GM19043 (cell line): ENCODE data around the gene TXNDC11.
A peak's percentile ranks its signal among the peaks of the same experiment; 100 is the strongest.

Source experiments
- ATAC-seq: cut with Tn5 transposase; IDR thresholded peaks from one replicate; pipeline ENCODE4 v1.9.1; 2021; ENCODE audit warnings: low read depth; ENCODE audit not compliant: unreplicated experiment

Gene TXNDC11

DNA sequence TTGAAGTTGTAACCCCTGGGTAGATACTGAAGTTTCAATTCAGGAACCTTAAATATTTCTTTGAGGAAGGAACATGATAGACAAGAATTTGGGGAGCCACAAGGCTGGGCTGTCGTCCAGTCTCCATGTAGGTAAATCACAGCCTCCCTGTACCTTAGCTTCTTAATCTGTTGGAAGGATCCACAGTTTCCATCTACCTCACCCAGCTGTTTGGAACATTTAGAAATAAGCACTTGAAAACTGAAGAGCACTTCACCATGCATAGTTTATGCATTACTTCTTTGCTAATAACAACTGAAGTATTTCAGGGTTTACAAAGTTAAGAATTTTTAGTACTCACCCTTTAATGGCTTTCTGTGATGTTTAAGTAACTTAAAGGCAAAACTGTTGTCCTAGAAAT, 17.2 kb downstream of the TXNDC11 start:
- ATAC-seq: no peak

DNA sequence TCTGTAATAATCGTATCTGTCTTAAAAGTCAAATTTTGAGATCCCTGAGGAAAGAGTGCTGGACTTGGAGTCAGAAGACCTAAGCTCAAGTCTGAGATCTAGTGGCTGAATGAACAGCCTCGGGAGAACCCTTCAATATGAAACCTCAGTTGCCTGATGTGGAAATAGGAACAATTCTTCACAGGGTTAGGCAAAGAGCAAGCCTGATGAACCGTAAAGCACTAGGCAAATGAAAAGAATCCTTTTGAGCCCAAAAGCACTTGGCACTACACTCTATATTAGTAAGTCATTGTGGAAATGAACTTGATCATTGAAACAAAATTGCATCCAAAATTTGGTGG, 20.2 kb downstream of the TXNDC11 start:
- ATAC-seq: no peak

DNA sequence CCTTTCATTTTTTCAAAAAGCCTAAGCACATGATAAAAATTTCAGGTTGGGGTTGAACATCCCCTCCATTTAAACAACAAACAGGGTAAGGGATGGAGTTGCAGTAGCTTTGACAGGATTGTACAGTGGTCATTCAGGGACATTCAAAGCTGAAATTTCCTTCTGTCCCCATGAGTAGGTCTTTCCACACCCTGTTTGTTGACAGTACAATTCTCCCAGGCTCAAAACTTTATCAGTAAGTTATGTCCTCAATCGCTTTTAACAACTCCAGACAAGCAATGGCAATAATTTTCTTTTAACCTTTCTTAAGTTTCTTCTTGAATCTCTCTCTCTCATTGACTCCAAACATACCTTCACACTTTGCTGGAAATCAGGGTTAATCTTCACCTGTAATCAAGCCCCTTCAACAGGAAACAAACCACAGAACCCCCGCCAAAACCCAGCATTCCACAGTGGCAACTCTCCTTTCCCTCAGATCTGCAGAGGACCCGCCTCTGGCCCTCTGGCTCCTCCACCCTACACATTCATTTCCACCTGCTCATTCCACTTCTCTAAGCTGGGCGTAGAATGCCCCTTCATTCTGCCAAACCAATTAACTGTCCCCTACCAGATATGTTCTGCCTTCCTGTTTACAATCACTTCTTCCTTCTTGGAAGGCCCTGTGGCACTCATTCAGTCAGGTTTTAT, 20.7 kb downstream of the TXNDC11 start:
- ATAC-seq: no peak

DNA sequence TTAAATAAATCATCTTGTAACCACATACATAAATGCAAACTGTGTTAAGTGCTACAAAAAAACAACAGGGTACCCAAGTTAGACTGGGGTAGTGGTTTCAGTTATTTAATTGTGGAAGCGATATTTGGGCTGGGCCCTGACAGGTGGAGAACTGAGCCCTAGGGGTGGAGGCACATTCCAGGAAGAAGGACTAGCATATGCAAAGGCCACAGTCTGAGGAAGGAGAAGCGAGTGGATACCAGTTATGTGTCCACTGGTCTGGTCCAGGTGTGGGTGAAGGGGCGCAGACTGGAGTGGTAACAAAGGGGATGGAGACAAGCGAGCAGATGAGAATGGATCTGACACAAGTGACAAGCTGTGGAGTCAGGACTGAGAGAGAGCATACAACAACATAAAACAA, 22.9 kb downstream of the TXNDC11 start:
- ATAC-seq: no peak

DNA sequence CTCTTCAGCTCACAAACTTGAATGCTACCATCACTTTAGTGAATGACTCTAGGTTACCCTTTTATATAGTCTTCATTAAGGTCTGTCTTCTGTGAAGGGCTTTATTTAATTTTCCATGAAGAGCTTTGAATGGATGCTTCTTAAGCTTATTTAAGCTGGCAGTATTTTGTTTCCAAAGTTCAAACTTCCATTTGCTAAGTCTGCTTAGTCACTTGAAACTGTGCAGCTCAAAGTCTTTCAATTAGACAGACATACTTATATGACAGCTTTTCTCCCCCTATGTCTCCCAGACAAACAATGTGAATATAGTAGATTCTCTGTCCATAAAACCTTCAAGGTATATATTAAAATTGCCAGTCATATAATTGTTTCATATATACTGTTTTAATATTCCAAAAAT, 23.5 kb downstream of the TXNDC11 start:
- no peak for ATAC-seq

DNA sequence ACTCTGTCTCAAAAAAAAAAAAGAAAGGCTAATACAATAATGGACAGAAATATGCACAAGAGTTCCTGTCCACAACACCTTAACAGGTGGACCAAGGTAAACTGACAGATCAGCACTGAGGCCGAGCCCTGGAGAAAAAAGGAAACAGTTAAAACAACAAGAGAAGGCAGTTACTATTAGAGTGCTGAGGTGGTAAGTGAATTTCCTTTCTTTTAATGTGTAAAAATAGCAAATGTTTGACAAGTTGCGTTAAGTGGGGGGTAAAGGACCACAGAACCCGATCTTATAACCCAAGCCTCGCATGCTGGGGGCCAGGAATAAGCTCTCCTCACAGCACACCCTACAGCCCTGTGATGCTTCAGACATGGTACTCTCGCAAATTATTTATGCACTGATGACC, 24.8 kb downstream of the TXNDC11 start:
- no peak for ATAC-seq

DNA sequence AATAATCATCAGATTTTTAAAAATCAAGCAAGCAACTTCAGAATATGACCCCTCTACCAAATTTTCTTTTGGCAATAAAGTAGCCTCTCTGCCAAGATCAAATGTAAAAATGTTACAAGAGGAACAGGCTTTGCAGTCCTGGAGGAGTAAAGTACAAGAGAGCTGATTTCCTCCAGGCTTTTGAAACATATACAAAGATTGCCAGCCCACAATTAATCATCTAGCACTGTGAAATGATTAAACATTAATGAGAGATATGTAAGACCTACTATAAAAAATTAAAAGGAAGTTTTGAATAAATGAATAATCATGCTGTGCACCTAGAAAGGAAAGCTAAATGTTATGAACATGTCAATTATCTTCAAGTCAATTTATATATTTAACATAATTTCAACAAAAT, 26.3 kb downstream of the TXNDC11 start:
- ATAC-seq: no peak

DNA sequence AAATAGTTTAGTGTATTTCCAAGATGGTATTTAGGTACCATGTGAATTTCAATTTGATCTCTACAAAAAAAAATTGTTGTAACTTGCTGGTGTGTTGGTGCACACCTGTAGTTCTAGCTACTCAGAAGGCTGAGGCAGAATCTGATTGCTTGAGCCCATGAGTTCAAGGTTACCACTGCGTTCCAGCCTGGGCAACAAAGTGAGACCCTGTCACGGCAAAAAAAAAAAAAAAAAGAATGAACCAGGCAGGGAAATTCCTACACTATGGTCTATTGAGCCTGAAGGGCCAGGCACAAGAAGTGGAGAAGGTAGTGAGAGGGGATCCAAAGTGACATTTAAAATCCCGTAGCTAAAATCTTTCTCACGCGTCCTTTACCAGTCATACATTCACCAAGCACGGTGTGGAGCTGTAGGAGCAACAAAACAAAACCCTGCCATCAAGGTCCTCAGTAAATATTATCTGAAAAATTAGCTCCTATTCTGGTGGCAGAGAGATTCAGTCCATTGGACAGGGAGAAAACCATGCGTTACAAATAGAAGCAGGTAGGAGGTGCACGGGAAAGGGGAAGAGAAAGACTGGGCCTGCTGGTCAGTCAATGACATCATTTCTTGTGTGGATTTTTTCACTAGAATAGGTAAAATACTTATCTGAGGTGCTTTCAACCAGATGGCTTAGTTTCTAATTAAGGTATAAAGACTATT, 27.3 kb downstream of the TXNDC11 start:
- no peak for ATAC-seq

DNA sequence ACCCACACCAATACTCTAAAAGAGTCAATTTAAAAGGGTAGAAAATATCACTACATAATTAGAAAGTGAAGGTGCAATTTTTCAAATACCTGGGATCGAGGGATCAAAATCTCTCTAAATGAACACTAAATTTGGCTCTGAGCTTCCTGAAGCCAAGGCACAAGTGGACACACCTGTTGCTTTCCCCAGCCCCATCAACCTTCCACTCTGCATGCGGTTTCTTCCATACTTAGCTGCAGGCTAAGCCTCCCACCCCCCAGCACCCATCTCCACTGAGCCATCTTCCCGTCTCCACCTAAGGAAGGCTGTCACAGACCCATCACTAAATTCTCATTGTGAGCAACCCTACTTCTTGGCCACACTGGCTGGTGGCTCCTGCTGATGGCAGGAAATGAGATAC, 30.5 kb downstream of the TXNDC11 start:
- no peak for ATAC-seq

DNA sequence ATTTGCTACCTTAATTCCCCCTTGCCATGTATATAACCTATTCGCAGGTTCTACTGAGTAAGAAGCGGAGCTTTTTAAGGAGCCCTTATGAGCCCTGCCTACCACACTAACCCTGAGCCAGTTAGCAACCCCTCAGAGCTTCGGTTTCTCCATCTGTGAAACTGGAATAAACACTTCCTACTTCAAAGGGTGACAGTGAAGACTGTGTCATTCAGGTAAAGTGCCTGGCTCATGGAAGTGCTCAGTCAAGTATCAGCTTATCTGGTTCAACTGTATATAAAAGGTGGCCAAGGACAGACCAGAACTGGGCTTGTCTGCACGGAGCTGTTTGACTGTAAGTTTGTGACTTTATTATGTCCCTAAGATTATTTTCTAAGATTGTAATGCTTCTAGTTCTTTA, 31.0 kb downstream of the TXNDC11 start:
- no peak for ATAC-seq

DNA sequence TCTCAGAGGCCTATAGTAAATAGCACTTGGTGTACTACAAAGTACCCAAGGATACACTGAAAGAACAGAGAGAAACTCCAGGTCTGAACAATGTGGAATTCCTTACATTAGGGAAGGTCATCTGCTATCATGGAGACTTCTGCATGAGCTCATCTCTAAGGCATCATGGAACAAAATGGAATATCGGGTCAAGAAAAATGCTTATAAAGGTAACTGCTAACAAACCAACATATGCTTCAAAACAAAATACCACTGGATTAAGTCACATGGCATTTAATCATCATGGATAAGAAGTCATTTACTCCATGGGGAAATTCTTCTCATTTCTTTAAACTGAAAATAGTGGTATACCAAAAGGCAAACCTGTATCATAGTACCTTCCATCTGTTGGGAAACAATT, 34.2 kb downstream of the TXNDC11 start:
- ATAC-seq: no peak

DNA sequence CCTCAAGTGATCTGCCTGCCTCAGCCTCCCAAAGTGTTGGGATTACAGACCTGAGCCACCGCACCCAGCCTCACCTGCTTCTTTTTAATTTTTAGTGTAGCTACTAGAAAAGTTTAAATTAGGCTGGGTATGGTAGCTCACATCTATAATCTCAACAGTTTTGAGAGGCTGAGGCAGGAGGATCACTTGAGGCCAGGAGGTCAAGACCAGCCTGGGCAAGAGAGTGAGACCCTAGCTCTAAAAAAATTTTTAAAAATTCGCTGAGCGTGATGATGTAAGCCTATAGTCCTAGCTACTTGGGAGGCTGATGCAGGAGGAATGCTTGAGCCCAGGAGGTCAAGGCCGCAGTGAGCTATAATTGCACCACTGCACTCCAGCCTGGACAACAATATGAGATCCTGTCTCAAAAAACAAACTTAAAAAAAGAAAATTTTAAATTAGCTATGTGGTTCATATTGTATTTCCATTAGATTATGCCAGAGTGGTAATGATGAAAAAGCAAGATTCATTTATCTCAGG, 34.9 kb downstream of the TXNDC11 start:
- ATAC-seq: no peak

DNA sequence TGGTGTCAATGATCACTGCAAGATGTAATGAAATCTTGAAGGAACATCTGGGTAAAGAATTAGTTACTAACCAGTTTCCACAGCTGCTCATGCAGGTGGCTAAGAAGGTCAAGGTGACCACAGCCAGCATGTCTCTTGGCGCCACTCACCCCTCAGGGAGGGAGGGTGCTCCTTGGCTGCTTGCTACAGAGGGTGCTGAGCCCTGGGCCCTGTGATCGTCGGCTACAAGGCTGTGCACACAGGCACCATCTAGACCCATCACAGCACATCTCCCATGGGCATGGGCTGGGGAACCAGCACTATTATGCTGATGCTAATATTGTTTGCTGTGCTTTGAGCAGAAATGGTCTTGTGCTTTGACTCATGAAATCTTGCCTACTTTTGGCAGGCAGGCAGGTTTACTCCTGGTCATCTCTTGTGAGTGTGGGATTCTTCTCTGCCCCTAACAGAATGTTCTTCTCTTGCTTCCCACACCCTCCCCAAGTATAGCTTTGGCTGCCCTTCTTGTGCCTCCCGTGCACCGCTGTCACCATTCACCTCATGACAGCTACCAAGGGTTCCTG, 36.4 kb downstream of the TXNDC11 start:
- peak; percentile 63 for ATAC-seq

DNA sequence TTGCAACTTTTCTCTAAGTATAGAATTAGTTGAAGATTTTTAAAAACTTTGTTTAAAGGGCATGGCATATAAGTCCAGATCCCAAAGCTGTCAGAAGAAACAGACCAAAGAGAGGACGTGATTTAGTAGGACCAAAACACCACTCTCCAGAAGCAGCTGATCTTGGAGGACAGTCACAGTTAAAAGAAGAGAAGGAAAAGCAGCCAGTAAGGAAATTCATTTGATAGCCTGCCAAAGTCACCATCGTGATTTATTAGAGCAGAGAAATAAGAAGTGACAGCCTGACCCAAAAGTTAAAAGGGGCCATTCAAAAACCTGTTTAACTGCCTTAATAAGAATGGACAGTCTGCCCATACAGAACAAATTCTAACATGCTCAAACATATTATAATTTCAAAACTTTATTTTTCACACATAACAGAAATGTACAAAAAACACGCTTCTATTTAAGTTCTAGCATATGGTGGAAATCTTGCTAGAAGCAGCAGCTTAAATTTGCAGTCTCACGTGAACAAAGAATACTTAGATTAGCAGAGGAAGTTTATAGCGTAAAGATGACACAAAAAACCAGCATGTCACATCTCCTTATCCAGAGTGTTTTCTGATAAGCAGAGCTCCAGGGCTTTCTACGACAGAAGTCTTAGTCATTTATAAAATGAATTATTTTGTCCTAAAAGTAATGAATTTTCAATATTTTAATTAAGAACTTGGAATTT, 37.2 kb downstream of the TXNDC11 start:
- ATAC-seq: no peak

DNA sequence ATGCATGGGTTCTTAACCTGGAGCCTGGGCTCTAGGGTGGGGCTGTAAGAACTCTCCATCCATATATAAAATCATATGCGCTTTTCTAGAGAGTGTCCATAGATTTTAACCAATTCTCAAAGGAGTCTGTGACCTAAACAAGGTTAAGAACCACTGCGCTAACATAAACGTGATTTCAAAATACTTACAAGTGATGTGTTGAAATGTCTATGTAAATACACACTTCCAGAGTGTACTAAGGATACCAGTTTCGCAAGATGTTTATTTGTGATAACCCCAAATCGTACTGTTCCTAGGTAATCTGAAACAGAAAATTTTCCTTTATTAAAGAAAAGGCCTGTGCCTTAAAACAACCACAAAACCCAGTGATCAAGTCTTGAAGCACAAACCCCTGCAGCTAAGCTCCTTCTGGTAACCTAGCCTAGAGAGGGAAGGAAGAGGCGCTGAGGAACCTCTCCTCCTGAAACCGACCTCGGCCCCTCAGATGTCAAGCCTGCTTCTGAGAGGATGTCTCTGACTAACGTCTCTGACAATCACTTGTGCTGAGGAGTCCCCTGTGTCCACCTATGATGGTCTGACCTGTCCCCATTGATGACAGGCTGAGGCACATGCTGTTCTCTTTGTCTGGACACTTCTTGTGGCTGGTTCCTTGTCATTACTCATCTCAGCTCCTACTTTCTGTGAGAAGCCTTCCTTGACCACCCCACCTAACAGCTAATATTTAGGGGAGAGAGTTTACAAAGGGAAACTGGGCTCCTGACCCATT, 42.2 kb downstream of the TXNDC11 start:
- ATAC-seq: no peak

DNA sequence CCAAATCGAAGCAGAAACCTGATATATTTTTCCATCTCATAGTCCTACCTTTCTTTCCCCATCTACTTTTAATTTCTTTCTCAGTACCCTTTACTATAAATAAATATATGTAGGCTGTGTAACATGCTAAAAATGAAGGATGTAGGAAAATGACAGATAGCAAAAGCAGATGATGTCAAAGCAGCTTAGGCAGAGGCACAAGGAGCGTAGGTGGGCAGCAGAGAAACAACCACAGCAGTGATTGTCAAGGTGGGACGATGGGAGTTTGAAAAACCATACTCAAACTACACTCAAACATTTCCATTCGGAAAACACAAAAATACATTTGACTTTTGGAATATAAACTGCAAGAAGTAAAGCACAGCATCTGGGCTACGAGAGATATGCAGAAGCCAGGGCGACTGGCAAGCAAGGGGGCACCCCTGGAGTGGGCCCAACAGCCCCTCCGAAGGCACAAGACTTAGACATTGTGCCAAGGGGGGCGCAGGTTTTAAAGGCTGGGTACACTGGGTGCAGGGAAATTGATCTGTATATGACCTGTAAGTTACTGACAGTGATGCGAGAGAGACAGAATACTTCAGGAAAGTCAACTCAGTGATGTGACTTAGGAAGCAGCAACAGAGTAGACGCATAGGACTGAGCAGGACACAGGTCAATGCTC, 43.3 kb downstream of the TXNDC11 start:
- ATAC-seq: no peak

DNA sequence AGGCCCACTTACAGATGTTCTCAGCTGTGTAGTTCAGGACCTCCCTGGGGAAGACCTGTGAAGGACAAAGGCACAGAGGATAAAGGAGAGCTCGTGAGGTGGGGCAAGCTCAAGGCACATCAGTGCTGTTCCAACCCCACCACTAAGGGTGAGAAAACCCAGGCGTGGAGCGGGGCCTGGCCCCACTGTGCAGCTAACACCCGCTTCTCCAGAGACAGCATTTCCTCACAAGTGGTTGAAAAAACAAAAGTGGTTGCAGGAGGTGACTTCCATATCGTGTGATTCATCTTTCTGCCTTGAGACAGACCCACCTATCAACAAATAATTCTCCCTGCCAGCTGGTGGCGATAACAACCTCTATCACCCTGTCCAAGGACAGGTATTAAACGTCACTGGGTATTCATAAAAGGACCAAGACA, 44.4 kb downstream of the TXNDC11 start:
- no peak for ATAC-seq

DNA sequence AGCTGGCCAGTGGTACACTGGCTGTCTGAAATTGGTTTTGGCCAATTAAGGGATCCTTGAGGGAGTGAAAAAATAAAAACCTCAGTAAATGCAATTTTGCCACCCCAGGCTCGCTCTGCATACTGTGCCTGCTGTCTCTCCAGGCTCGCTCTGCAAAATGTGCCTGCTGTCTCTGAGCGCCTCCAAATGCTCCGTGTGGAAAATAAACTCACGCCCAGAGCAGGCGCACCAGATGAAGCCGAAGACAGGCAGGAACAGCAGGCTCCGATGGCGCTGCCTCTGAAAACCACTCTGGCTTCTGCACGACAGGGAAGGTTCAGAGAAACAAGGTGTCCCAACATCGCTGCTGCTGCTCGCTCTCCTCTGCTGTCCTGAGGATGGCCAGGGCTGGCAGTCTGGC, 45.3 kb downstream of the TXNDC11 start:
- no peak for ATAC-seq

DNA sequence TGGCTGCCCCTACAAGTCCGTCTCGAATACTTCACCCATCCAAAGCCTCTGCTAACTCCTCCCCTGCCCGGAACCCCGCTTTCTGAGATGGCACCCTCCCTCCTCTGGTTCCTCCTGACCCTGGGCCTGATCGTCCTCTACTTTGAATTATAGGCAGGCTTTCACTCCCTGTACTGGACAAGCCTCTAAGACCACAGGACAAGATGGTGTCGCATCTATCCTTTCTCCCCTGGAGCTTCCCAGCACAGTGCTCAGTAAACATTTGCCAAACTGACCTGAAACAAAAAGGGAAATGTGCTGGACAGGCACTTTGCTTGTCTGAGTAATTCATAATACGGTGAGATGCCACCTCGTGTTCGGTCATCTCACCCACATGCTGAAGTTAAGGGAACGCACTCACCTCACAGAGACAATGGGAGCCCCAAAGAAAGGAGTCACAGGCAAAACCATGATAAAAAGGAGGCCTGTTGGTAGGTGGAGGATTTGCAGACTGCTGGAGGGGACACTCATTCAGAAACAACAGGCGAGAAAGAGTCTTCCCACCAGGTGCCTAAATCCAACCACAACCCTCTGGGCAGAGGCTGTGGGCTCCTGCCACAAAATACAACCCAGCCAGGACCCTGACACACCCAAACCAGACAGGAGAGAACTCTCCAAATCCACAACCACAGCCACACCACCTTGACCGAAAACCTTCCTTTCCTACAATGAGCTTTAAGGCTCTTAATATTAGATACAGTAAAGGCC, 46.2 kb downstream of the TXNDC11 start:
- ATAC-seq: no peak
